ENCODE results near the gene SAAL1.

Gene SAAL1

DNA sequence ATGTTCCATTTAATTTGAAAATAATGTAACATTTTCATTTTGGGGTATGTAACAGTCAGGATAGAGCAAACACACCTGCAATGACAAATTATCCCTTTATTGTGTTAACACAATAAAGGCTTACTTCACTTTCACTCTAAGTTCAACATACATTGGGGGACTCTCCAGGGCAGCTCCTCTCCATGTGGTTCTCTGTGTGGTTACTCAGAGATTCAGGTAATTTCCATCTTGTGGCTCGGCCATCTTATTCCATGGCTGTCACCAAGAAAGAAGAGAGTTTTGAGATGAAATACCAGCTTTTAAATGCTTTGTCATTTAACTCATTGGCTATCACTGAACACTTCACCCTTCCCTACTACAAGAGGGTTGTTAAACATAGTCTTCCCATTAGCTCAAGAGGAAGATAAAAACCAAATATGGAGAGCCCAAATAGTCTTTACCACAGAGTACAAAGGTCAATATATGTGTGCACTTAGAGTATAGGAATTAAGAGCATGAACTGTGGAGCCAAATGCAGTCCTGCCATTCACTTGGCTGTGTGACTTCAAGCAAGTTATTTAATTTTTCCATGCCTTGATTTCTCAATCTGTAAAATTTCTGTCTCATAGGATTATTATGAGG is 49.2 kb downstream of the SAAL1 start:
- H3K9me3 ChIP-seq (ENCODE audit: control insufficient read depth in 1 of 2, low read length in 2 of 2) = no peaks in the 10 kb centered on the region
- no peaks in the 10 kb centered on the region for H3K4me1 ChIP-seq (ENCODE audit: control insufficient read depth in 1 of 2, insufficient read depth in 2 of 2, low read length in 2 of 2)
- no peak overlapping the region for H3K4me3 ChIP-seq (ENCODE audit: low read depth in 1 of 2, low read length in 2 of 2)
- H3K27me3 ChIP-seq (ENCODE audit: low read depth, low read length) = no peaks in the 10 kb centered on the region
- no peak overlapping the region for H3K27ac ChIP-seq (ENCODE audit: low read length)
- no peaks in the 10 kb centered on the region for H3K36me3 ChIP-seq (ENCODE audit: control insufficient read depth in 1 of 2, insufficient read depth in 2 of 2, low read length in 2 of 2)

DNA sequence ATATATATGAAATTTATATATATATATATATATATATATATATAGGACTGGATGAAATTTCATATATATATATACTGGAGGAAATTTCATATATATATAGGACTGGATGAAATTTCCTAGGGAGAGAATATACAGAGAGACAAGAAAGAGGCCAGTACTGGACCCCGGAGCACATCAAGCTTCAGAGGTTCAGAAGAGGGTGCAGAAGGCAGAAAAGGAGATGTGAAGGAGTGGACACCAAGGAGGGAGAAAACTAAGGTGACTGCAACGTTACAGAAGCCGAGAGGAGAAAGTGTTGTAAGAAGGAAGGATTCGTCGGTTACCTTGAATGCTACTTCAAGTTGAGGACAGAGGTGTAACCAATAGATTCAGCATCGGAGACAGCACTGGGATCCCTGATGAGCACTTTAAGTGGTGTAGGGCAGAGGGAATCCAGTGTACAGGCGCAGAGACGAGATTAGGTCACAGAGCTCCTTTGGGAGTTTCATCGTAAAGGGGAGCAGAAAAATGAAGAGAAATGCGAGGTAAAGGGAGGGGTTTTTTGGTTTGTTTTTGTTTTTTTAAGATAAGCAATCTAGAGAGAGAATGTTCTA is 51.3 kb downstream of the SAAL1 start:
- no peaks in the 10 kb centered on the region for H3K9me3 ChIP-seq (ENCODE audit: control insufficient read depth in 1 of 2, low read length in 2 of 2)
- H3K4me3 ChIP-seq (ENCODE audit: low read depth in 1 of 2, low read length in 2 of 2) = no peak overlapping the region
- no peaks in the 10 kb centered on the region for H3K27me3 ChIP-seq (ENCODE audit: low read depth, low read length)
- H3K4me1 ChIP-seq (ENCODE audit: control insufficient read depth in 1 of 2, insufficient read depth in 2 of 2, low read length in 2 of 2) = no peaks in the 10 kb centered on the region
- no peaks in the 10 kb centered on the region for H3K36me3 ChIP-seq (ENCODE audit: control insufficient read depth in 1 of 2, insufficient read depth in 2 of 2, low read length in 2 of 2)
- H3K27ac ChIP-seq (ENCODE audit: low read length) = no peak overlapping the region

DNA sequence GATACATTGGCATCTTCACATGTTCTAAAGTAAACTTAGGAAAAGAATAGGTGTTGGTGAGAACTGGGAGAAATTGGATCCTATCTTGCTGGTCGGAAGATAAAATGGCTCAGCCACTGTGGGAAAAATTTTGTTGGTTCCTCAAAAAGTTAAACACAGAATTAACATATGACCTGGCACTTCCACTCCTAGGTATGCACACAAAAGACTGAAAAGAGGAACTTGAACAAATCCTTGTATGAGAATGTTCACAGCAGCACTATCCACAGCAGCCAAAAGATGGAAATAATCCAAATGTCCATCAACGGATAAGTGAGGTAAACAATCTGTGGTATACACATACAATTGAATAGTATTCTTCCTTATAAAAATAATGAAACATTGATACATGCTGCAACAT is 55.0 kb downstream of the SAAL1 start:
- Histone ChIP-seq H3K36me3 (ENCODE audit: control insufficient read depth in 1 of 2, insufficient read depth in 2 of 2, low read length in 2 of 2) (no peaks in the 10 kb centered on the region), H3K9me3 (ENCODE audit: control insufficient read depth in 1 of 2, low read length in 2 of 2) (no peaks in the 10 kb centered on the region), H3K27ac (ENCODE audit: low read length) (no peak overlapping the region)

DNA sequence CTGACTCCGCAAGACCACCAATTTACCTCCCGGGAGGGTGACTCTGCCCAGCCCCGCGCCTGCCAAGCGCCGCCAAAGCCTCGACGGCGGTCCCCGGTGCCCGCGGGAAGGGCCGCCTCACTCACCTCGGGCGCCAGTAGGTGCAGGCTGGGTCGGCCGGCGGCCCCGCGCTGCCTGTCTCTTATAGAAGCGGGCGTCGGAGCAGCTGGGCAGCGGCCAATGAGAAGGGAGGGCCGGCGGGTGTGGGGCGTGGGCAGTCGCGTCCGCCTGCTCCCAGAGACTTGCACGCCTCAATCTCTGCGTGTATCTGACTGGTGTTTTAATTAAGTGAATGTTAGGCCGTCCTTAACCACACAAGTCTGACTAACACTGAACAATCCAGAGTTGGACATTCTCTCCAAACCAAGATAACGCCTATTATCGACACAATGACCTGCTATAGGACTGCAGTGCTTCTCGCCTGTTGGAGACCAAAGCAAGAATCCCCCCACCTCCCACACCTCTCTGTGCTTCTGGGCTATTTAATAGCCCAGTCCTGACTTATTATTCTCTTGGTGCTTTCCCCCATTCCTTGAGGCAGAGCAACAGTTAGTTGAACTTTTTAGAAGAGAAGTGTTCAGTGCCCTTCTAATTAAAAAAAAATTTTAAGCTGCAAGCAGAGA is 59.6 kb downstream of the SAAL1 start, which contains the start of gene TPH1:
TPH1 (minus strand) TSS at position 154 of the 662 bp plus-strand sequence. CDS start 5,507 bp downstream, outside the sequence.
- H3K4me3 ChIP-seq (ENCODE audit: low read depth in 1 of 2, low read length in 2 of 2) = peak within 1 kb of the TSS in 1 of 2 donors; percentile 33
- H3K27ac ChIP-seq (ENCODE audit: low read length) = no peak within 1 kb of the TSS
- no peaks in the 10 kb centered on the region for H3K36me3 ChIP-seq (ENCODE audit: control insufficient read depth in 1 of 2, insufficient read depth in 2 of 2, low read length in 2 of 2)
- peaks cover 0 to 7% of the 10 kb centered on the region in 2 donors for H3K4me1 ChIP-seq (ENCODE audit: control insufficient read depth in 1 of 2, insufficient read depth in 2 of 2, low read length in 2 of 2)
- H3K9me3 ChIP-seq (ENCODE audit: control insufficient read depth in 1 of 2, low read length in 2 of 2) = no peaks in the 10 kb centered on the region
- peaks cover 8% of the 10 kb centered on the region for H3K27me3 ChIP-seq (ENCODE audit: low read depth, low read length)

More for the DNA sequence above, 55.0 kb downstream of the SAAL1 start:
- peaks cover 0 to 7% of the 10 kb centered on the region in 2 donors for H3K4me1 ChIP-seq (ENCODE audit: control insufficient read depth in 1 of 2, insufficient read depth in 2 of 2, low read length in 2 of 2)
- no peak overlapping the region for H3K4me3 ChIP-seq (ENCODE audit: low read depth in 1 of 2, low read length in 2 of 2)
- H3K27me3 ChIP-seq (ENCODE audit: low read depth, low read length) = peaks cover 3% of the 10 kb centered on the region

DNA sequence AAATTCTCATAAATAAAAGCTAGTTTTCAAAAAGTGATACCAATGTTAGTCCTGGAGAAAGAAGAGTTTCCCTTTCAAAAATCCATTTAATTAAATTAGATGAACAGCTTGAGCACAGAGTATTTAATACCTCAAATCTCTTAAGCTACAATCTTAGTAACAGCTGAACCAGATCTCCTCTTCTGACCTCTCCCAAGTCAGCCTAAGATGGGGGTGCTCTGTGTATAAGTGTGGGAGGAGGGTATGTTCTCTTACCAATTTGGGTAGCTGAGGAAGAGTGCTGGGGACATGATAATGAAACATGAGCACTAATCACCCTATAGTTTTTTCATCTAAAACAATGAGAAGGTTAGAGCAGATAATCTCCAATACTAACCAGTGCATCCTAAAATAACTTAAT is 69.4 kb downstream of the SAAL1 start:
- no peaks in the 10 kb centered on the region for H3K36me3 ChIP-seq (ENCODE audit: control insufficient read depth in 1 of 2, insufficient read depth in 2 of 2, low read length in 2 of 2)
- H3K9me3 ChIP-seq (ENCODE audit: control insufficient read depth in 1 of 2, low read length in 2 of 2) = no peaks in the 10 kb centered on the region
- H3K4me1 ChIP-seq (ENCODE audit: control insufficient read depth in 1 of 2, insufficient read depth in 2 of 2, low read length in 2 of 2) = no peaks in the 10 kb centered on the region
- H3K27ac ChIP-seq (ENCODE audit: low read length) = no peak overlapping the region
- H3K4me3 ChIP-seq (ENCODE audit: low read depth in 1 of 2, low read length in 2 of 2) = no peak overlapping the region
- H3K27me3 ChIP-seq (ENCODE audit: low read depth, low read length) = no peaks in the 10 kb centered on the region
